ENCODE results near the gene B3GALT6.
"Not testable (repeated sequence)": the region's sequence is repeated elsewhere in the genome, so short reads cannot be mapped to it uniquely, and the experiment has no call there.

B3GALT6 gene

GRCh38 chr1:1189111-1189510, 42.9 kb upstream of the B3GALT6 start:
- no peak for DNase-seq (ENCODE audit: low read depth)
- TF ChIP-seq CTCF (IDR thresholded peaks at IDR 0.05; ENCODE audit: low read length, missing control alignments) = no peak
- no peak overlapping the region for H3K4me3 ChIP-seq (replicated peaks; ENCODE audit: low read depth, low read length)

- no peak for DNase-seq (ENCODE audit: low read depth)
- TF ChIP-seq CTCF (IDR thresholded peaks at IDR 0.05; ENCODE audit: low read length, missing control alignments) = no peak
- H3K4me3 ChIP-seq (replicated peaks; ENCODE audit: low read depth, low read length) = no peak overlapping the region
Observed at GRCh38 chr1:1191734-1192133, 40.3 kb upstream of the B3GALT6 start.

- peak; percentile 9 for DNase-seq (ENCODE audit: low read depth)
- no peak for TF ChIP-seq CTCF (IDR thresholded peaks at IDR 0.05; ENCODE audit: low read length, missing control alignments)
- no peak overlapping the region for H3K4me3 ChIP-seq (replicated peaks; ENCODE audit: low read depth, low read length)
Observed at GRCh38 chr1:1194723-1195122, 37.3 kb upstream of the B3GALT6 start.

- DNase-seq (ENCODE audit: low read depth); H3K4me3 ChIP-seq (replicated peaks; ENCODE audit: low read depth, low read length): not testable (repeated sequence)
Observed at GRCh38 chr1:1195726-1196125, 36.3 kb upstream of the B3GALT6 start.

GRCh38 chr1:1196431-1197187, 35.4 kb upstream of the B3GALT6 start:
- DNase-seq (ENCODE audit: low read depth) = no peak
- H3K4me3 ChIP-seq (replicated peaks; ENCODE audit: low read depth, low read length) = no peak overlapping the region
- TF ChIP-seq CTCF (IDR thresholded peaks at IDR 0.05; ENCODE audit: low read length, missing control alignments) = no peak

GRCh38 chr1:1197188-1197500, 34.9 kb upstream of the B3GALT6 start:
- no peak for DNase-seq (ENCODE audit: low read depth)
- TF ChIP-seq CTCF (IDR thresholded peaks at IDR 0.05; ENCODE audit: low read length, missing control alignments) = no peak
- no peak overlapping the region for H3K4me3 ChIP-seq (replicated peaks; ENCODE audit: low read depth, low read length)

- TF ChIP-seq CTCF (IDR thresholded peaks at IDR 0.05; ENCODE audit: low read length, missing control alignments) = no peak
- DNase-seq (ENCODE audit: low read depth) = no peak
- no peak overlapping the region for H3K4me3 ChIP-seq (replicated peaks; ENCODE audit: low read depth, low read length)
Observed at GRCh38 chr1:1197551-1198422, 34.2 kb upstream of the B3GALT6 start.
